H1 (cell line): ENCODE data around the gene SP8.

Source experiments
- SIX5 ChIP-seq: IDR thresholded peaks from 2 replicates; pipeline ENCODE4 v1.6.1; 2011; ENCODE audit warnings: mild to moderate bottlenecking, low read depth, low read length
- TF ChIP-seq, protein P1 (sequence below), 3 experiments: IDR thresholded peaks; 1 replicate in 2 of 3; 2 replicates in 1 of 3; pipeline versions ENCODE4 v1.5.1 to v1.6.1; 2011; ENCODE audit warnings: low read length in 3 of 3, mild to moderate bottlenecking in 3 of 3, inconsistent platforms in 2 of 3, low read depth in 1 of 3, moderate library complexity in 1 of 3; ENCODE audit not compliant: insufficient read depth in 1 of 3; ENCODE audit errors: control extremely low read depth in 1 of 3

GRCh38 chr7:20787660-20788419 lies 1.2 kb upstream of the SP8 start:
- TF ChIP-seq, protein P1, sequence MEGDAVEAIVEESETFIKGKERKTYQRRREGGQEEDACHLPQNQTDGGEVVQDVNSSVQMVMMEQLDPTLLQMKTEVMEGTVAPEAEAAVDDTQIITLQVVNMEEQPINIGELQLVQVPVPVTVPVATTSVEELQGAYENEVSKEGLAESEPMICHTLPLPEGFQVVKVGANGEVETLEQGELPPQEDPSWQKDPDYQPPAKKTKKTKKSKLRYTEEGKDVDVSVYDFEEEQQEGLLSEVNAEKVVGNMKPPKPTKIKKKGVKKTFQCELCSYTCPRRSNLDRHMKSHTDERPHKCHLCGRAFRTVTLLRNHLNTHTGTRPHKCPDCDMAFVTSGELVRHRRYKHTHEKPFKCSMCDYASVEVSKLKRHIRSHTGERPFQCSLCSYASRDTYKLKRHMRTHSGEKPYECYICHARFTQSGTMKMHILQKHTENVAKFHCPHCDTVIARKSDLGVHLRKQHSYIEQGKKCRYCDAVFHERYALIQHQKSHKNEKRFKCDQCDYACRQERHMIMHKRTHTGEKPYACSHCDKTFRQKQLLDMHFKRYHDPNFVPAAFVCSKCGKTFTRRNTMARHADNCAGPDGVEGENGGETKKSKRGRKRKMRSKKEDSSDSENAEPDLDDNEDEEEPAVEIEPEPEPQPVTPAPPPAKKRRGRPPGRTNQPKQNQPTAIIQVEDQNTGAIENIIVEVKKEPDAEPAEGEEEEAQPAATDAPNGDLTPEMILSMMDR (IDR thresholded peaks at IDR 0.05; ENCODE audit: control extremely low read depth in 1 of 3, insufficient read depth in 1 of 3, low read depth in 1 of 3, low read length in 3 of 3): no peak
- no peak for TF ChIP-seq SIX5
